ENCODE data around the gene COL24A1. TPM values are rescaled to one million over a fixed set of nuclear protein-coding genes. Genes with fewer than 3 reads are reported as not detected.

Gene COL24A1
- polyA plus RNA-seq, 1 donor (not counting 4 experiments of a cell fraction or from before 2014, with no cell fraction given): not detected

GRCh38 chr1:85762804-85763203 lies 393.8 kb downstream of the COL24A1 start:
- no peaks in the 10 kb centered on the region for H4K20me1 ChIP-seq (ENCODE audit: control insufficient read depth, extremely low read depth, insufficient read depth, low read length)
- TF ChIP-seq EZH2 (IDR thresholded peaks at IDR 0.05; ENCODE audit: low read length) (no peak), CTCF (optimal IDR thresholded peaks at IDR 0.05 in 1 of 3, IDR thresholded peaks at IDR 0.05 in 1 of 3, conservative IDR thresholded peaks at IDR 0.05 in 1 of 3; ENCODE audit: extremely low read depth in 1 of 3, insufficient read depth in 2 of 3, low read length in 3 of 3) (no peak)
- H3K27me3 ChIP-seq (ENCODE audit: control insufficient read depth, extremely low read depth, insufficient read depth, low read length): no peaks in the 10 kb centered on the region
- H2AFZ ChIP-seq (ENCODE audit: control insufficient read depth, low read length): no peak overlapping the region
- no peaks in the 10 kb centered on the region for H3K9me1 ChIP-seq (ENCODE audit: control insufficient read depth, extremely low read depth, insufficient read depth, low read length)
- FAIRE-seq (no peak), DNase-seq (ENCODE audit: low read depth, low spot score) (no peak)
- dilution Hi-C loops (cut with MboI; ENCODE audit: extremely low pct_ligation_motif_present, low sequenced_read_pairs): no loop called here
- no peaks in the 10 kb centered on the region for H3K9me3 ChIP-seq (ENCODE audit: control insufficient read depth, low read depth, low read length)
- no peaks in the 10 kb centered on the region for H3K36me3 ChIP-seq (ENCODE audit: control insufficient read depth in 2 of 2, extremely low read depth in 1 of 2, insufficient read depth in 2 of 2, low read length in 2 of 2)
- no peak overlapping the region for H3K9ac ChIP-seq (ENCODE audit: control insufficient read depth, extremely low read depth, insufficient read depth, low read length)
- H3K4me1 ChIP-seq (ENCODE audit: control insufficient read depth, extremely low read depth, insufficient read depth, low read length): no peaks in the 10 kb centered on the region
- H3K79me2 ChIP-seq (ENCODE audit: control insufficient read depth, insufficient read depth, low read length): no peaks in the 10 kb centered on the region
- H3K27ac ChIP-seq (ENCODE audit: control insufficient read depth, insufficient read depth, low read length): no peak overlapping the region
- no peak overlapping the region for H3K4me3 ChIP-seq (ENCODE audit: control insufficient read depth in 2 of 3, extremely low read depth in 1 of 3, insufficient read depth in 2 of 3, low read depth in 1 of 3, low read length in 3 of 3)
- H3K4me2 ChIP-seq (ENCODE audit: control insufficient read depth, extremely low read depth, insufficient read depth, low read depth, low read length): no peak overlapping the region

- H3K9me1 ChIP-seq (ENCODE audit: control insufficient read depth, extremely low read depth, insufficient read depth, low read length): no peaks in the 10 kb centered on the region
- TF ChIP-seq EZH2 (IDR thresholded peaks at IDR 0.05; ENCODE audit: low read length) (no peak), CTCF (optimal IDR thresholded peaks at IDR 0.05 in 1 of 3, IDR thresholded peaks at IDR 0.05 in 1 of 3, conservative IDR thresholded peaks at IDR 0.05 in 1 of 3; ENCODE audit: extremely low read depth in 1 of 3, insufficient read depth in 2 of 3, low read length in 3 of 3) (no peak)
- H3K4me3 ChIP-seq (ENCODE audit: control insufficient read depth in 2 of 3, extremely low read depth in 1 of 3, insufficient read depth in 2 of 3, low read depth in 1 of 3, low read length in 3 of 3): no peak overlapping the region
- H3K9me3 ChIP-seq (ENCODE audit: control insufficient read depth, low read depth, low read length): no peaks in the 10 kb centered on the region
- DNase-seq (ENCODE audit: low read depth, low spot score) (no peak), FAIRE-seq (no peak)
- no peak overlapping the region for H3K27ac ChIP-seq (ENCODE audit: control insufficient read depth, insufficient read depth, low read length)
- no peak overlapping the region for H2AFZ ChIP-seq (ENCODE audit: control insufficient read depth, low read length)
- no peaks in the 10 kb centered on the region for H3K27me3 ChIP-seq (ENCODE audit: control insufficient read depth, extremely low read depth, insufficient read depth, low read length)
- no peak overlapping the region for H3K9ac ChIP-seq (ENCODE audit: control insufficient read depth, extremely low read depth, insufficient read depth, low read length)
- H3K79me2 ChIP-seq (ENCODE audit: control insufficient read depth, insufficient read depth, low read length): no peaks in the 10 kb centered on the region
- H4K20me1 ChIP-seq (ENCODE audit: control insufficient read depth, extremely low read depth, insufficient read depth, low read length): no peaks in the 10 kb centered on the region
- no peak overlapping the region for H3K4me2 ChIP-seq (ENCODE audit: control insufficient read depth, extremely low read depth, insufficient read depth, low read depth, low read length)
- no peaks in the 10 kb centered on the region for H3K36me3 ChIP-seq (ENCODE audit: control insufficient read depth in 2 of 2, extremely low read depth in 1 of 2, insufficient read depth in 2 of 2, low read length in 2 of 2)
- dilution Hi-C loops (cut with MboI; ENCODE audit: extremely low pct_ligation_motif_present, low sequenced_read_pairs): no loop called here
- no peaks in the 10 kb centered on the region for H3K4me1 ChIP-seq (ENCODE audit: control insufficient read depth, extremely low read depth, insufficient read depth, low read length)
These were observed 399.7 kb downstream of the COL24A1 start for GRCh38 chr1:85756864-85757263.

Data from keratinocyte (primary cell).